ENCODE data around the gene CD300A.

CD300A gene

GRCh38 chr17:74466111-74466827 is at the start of gene CD300A:
CD300A (plus strand) TSS chr17:74466634; CDS start chr17:74466704, 70 bp downstream.
- no peak for DNase-seq

GRCh38 chr17:74417178-74418045 is 49.0 kb upstream of the CD300A start:
- DNase-seq, result no peak

- DNase-seq, result no peak
These were observed 46.5 kb upstream of the CD300A start for GRCh38 chr17:74419928-74420411.

GRCh38 chr17:74424117-74424516 is 42.3 kb upstream of the CD300A start:
- no peak for DNase-seq

- DNase-seq, result no peak
These were observed 41.8 kb upstream of the CD300A start for GRCh38 chr17:74424657-74425056.

- no peak for DNase-seq
These were observed 39.8 kb upstream of the CD300A start for GRCh38 chr17:74426551-74427047.

GRCh38 chr17:74427048-74427762 is 39.2 kb upstream of the CD300A start:
- DNase-seq, result no peak

- DNase-seq, result no peak
These were observed 38.7 kb upstream of the CD300A start for GRCh38 chr17:74427763-74428153.

GRCh38 chr17:74429604-74430384 is 36.6 kb upstream of the CD300A start:
- DNase-seq, result peak; percentile 52

- no peak for DNase-seq
These were observed 36.1 kb upstream of the CD300A start for GRCh38 chr17:74430385-74430705.

GRCh38 chr17:74430706-74431567 is 35.5 kb upstream of the CD300A start:
- peak; percentile 87 for DNase-seq

- DNase-seq, result peak; percentile 79
These were observed 34.6 kb upstream of the CD300A start, which contains the start of gene GPRC5C for GRCh38 chr17:74431568-74432423. GPRC5C (plus strand) TSS chr17:74432088; CDS start chr17:74439777, 7,689 bp downstream.

GRCh38 chr17:74432424-74432690 is 34.1 kb upstream of the CD300A start:
- DNase-seq, result no peak

GRCh38 chr17:74432766-74433391 is 33.6 kb upstream of the CD300A start:
- no peak for DNase-seq

GRCh38 chr17:74433421-74434121 is 32.9 kb upstream of the CD300A start:
- no peak for DNase-seq

GRCh38 chr17:74435775-74436359 is 30.6 kb upstream of the CD300A start:
- DNase-seq, result no peak

GRCh38 chr17:74437702-74438101 is 28.7 kb upstream of the CD300A start:
- no peak for DNase-seq

GRCh38 chr17:74439691-74440567 is 26.5 kb upstream of the CD300A start:
- no peak for DNase-seq
